PFSK-1 (cell line): ENCODE data around the gene STK32B.

ENCODE experiments used
- POLR2AphosphoS5 ChIP-seq: IDR thresholded peaks from 2 replicates; pipeline ENCODE4 v1.6.1; 2012; ENCODE audit warnings: low read depth, mild to moderate bottlenecking, control low read depth, low read length, moderate library complexity
- SIN3A ChIP-seq: IDR thresholded peaks from 2 replicates; pipeline ENCODE4 v1.6.1; 2012; ENCODE audit warnings: mild to moderate bottlenecking, low read length, moderate library complexity, borderline replicate concordance; ENCODE audit not compliant: insufficient read depth
- TF ChIP-seq, protein P1 (sequence below), 2 experiments: IDR thresholded peaks; 2 replicates each; pipeline versions ENCODE4 v1.6.1 to v1.8.0; 2011 to 2012; ENCODE audit warnings: low read depth in 2 of 2, low read length in 2 of 2, control low read depth in 1 of 2, inconsistent platforms in 1 of 2, mild to moderate bottlenecking in 1 of 2, moderate library complexity in 1 of 2; ENCODE audit not compliant: insufficient read depth in 1 of 2

DNA sequence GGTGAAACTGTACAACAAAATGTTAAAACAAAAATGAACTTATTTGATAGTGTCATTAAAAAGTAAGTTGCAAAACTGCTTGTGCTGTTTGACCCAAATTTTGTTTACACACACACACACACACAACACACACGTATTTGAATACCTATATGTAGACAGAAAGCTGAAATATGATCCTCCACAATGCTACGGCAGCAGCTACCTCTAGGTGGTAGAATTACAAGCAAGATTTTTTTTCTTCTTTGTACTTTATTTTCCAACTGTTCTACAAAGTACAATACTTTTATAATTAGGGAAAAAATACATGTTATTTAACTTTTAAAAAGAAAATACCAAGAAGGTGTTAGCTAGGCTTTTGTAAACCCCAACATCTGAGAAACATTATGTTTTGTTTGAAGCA lies 33.2 kb upstream of the STK32B start:
- TF ChIP-seq POLR2AphosphoS5 (no peak), SIN3A (no peak)
- TF ChIP-seq, protein P1, sequence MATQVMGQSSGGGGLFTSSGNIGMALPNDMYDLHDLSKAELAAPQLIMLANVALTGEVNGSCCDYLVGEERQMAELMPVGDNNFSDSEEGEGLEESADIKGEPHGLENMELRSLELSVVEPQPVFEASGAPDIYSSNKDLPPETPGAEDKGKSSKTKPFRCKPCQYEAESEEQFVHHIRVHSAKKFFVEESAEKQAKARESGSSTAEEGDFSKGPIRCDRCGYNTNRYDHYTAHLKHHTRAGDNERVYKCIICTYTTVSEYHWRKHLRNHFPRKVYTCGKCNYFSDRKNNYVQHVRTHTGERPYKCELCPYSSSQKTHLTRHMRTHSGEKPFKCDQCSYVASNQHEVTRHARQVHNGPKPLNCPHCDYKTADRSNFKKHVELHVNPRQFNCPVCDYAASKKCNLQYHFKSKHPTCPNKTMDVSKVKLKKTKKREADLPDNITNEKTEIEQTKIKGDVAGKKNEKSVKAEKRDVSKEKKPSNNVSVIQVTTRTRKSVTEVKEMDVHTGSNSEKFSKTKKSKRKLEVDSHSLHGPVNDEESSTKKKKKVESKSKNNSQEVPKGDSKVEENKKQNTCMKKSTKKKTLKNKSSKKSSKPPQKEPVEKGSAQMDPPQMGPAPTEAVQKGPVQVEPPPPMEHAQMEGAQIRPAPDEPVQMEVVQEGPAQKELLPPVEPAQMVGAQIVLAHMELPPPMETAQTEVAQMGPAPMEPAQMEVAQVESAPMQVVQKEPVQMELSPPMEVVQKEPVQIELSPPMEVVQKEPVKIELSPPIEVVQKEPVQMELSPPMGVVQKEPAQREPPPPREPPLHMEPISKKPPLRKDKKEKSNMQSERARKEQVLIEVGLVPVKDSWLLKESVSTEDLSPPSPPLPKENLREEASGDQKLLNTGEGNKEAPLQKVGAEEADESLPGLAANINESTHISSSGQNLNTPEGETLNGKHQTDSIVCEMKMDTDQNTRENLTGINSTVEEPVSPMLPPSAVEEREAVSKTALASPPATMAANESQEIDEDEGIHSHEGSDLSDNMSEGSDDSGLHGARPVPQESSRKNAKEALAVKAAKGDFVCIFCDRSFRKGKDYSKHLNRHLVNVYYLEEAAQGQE (IDR thresholded peaks at IDR 0.05; ENCODE audit: insufficient read depth in 1 of 2, low read depth in 2 of 2, low read length in 2 of 2), result no peak
